RWPE1 (cell line): ENCODE results near the gene HMHB1.

ENCODE experiments used
- CTCF ChIA-PET: fragments of 350-600 bp; sonication (Branson Sonifier 250); formaldehyde crosslinking; extraction: SDS; loops from one replicate; lab custom pipeline; 2021; lab: Yijun Ruan, JAX
- POLR2A ChIA-PET: fragments of 400-600 bp; formaldehyde crosslinking; extraction: SDS; loops from one replicate; lab custom pipeline; 2020; ENCODE audit warnings: antibody characterized with exemption; ENCODE audit not compliant: low non-redundant PET; lab: Yijun Ruan, JAX
- DNase-seq: peaks from one replicate; pipeline ENCODE4 v3.0.0; 2012; ENCODE audit warnings: low spot score
- H3K27ac ChIP-seq: fragments of 450-650 bp; 2 replicates; pipeline ENCODE4 v1.5.1; 2017
- TF ChIP-seq, protein P1 (sequence below): fragments of 450-650 bp; conservative IDR thresholded peaks from 2 replicates; pipeline ENCODE4 v1.5.1; 2017; ENCODE audit warnings: low read depth, mild to moderate bottlenecking

The HMHB1 gene

DNA sequence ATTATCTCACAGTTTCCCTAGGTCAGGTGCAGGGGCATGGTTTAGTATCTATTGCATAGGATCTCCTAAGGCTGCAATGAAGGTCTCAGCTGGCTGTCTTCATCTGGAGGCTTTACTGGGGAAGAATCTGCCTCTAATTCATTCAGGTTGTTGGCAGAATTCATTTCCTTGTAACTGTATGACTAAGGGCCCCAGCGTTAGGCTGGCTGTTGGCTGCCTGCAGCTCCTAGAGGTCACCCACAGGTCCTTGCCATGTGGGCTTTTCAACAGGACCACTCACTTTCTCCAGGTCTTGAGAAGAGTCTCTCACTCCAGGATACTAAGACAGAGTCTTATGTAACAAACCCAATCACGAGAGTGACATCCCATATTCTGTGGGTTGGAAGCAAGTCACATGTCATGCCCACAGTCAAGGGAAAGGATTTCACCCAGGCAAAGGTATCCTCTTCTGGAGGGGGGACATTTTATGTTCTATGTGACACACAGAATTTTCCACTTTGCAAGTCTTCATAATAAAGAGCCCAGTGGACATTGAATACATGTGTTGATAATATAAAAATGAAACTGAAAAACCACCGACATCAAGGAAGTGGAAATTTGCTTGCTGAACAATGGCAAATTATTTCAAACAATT, 38.2 kb downstream of the HMHB1 start:
- no peak for DNase-seq
- POLR2A ChIA-PET, result no interaction called here
- TF ChIP-seq, protein P1, sequence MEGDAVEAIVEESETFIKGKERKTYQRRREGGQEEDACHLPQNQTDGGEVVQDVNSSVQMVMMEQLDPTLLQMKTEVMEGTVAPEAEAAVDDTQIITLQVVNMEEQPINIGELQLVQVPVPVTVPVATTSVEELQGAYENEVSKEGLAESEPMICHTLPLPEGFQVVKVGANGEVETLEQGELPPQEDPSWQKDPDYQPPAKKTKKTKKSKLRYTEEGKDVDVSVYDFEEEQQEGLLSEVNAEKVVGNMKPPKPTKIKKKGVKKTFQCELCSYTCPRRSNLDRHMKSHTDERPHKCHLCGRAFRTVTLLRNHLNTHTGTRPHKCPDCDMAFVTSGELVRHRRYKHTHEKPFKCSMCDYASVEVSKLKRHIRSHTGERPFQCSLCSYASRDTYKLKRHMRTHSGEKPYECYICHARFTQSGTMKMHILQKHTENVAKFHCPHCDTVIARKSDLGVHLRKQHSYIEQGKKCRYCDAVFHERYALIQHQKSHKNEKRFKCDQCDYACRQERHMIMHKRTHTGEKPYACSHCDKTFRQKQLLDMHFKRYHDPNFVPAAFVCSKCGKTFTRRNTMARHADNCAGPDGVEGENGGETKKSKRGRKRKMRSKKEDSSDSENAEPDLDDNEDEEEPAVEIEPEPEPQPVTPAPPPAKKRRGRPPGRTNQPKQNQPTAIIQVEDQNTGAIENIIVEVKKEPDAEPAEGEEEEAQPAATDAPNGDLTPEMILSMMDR, result no peak
- CTCF ChIA-PET, result no interaction called here
- H3K27ac ChIP-seq, result no peak overlapping the region

DNA sequence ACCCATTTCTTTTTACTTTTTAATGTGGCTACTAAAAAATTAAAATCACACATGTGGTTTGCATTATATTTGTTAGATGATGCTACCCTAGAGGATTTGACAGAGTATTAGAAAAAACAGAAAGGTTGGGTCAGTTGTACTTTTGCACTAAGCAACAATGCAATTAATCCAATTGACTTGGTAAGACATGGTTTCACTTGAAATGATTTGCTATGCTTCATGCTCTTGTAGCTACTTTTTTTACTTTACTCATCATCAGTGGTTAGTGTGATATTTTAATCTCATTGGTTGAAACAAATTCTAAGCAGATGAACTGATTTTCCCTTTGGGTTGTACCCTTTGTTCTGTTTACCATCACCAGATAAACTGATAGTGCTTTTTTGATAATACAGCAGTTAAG, 39.4 kb downstream of the HMHB1 start:
- TF ChIP-seq, protein P1, result no peak
- ChIA-PET POLR2A (no interaction called here), CTCF (no interaction called here)
- H3K27ac ChIP-seq, result no peak overlapping the region
- DNase-seq, result no peak

DNA sequence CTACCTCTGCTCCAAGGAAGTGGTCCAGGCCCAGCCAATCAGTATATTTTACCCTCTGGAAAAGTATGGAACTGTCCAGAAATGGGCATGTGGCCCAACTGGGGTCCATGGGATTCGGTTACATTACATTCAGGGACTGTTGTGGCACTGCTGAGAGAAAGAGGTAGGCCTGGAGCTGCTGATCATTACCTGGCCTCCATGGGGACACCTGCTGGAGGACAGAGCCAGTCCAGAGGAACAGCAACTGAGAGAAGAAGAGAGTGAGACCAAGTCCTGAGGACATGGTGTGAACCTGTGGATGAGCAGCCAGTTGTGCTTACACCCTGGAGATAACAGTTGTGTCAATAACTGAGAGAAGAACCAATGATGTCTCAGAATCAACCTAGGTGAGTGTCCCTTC, 48.2 kb downstream of the HMHB1 start:
- TF ChIP-seq, protein P1, result no peak
- H3K27ac ChIP-seq, result no peak overlapping the region
- no peak for DNase-seq
- POLR2A ChIA-PET, result no interaction called here
- CTCF ChIA-PET, result no interaction called here

DNA sequence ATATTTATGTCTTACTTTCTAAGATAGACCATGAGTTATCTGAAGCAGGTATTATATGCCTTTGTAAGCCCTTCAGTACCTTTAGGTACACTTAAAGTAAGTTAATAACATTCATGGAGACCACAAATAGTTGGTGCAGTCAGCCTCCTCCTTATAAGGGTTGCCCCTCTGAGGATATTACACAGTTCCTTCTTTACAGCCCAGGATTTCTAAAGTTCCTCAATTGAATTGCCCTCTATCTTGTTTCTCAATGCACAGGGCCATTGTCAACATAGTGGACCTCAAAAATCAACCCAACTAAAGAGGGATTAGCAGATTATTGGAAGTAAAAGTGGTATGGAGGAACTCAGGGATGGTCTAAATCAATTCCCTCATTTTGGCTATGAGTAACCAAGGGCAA, 50.3 kb downstream of the HMHB1 start:
- no peak overlapping the region for H3K27ac ChIP-seq
- DNase-seq, result no peak
- POLR2A ChIA-PET, result no interaction called here
- TF ChIP-seq, protein P1, result no peak
- CTCF ChIA-PET, result no interaction called here

DNA sequence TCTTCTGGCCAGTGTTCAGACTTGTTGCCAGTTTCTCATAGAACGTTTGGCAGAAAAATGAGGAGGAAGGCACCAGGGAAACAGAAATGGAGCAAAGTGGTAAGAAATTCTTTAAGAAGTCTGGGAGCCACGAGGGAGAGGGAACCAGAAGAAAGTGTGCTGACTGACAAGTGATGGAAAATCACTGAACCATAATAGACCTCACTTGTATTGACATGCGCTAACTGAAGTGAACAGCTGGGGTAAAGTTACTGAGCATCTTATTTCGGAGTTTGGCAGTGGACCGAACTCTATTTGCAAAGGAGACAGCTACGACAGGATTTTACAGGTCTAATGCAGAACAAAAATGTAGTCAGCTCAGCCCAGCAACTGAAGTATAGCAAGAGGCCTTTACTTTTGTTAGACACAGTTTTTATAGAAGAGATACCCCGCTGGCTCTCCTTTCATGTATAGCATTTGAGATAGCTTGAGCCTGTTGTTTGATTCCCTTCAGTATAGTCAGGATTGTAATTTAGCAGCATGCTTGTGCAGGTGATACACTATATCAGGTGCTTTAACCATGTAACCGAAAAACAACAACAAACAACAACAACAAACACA, 53.6 kb downstream of the HMHB1 start:
- H3K27ac ChIP-seq, result no peak overlapping the region
- no peak for DNase-seq
- ChIA-PET CTCF (no interaction called here), POLR2A (no interaction called here)
- TF ChIP-seq, protein P1, result no peak
